Dermis lymphatic vessel endothelial cell (primary cell): Measurements from ENCODE around the gene PLA2G2C. TPM values are rescaled to one million over a fixed set of nuclear protein-coding genes. Genes with fewer than 3 reads are reported as not detected.

ENCODE experiments used
- total RNA-seq: library from RNA; depleted of rRNA; stranded (reverse); fragments of >200 nt; gene quantifications from 2 replicates; pipeline ENCODE4 v1.2.1, GENCODE V29; 2014

Gene PLA2G2C, protein sequence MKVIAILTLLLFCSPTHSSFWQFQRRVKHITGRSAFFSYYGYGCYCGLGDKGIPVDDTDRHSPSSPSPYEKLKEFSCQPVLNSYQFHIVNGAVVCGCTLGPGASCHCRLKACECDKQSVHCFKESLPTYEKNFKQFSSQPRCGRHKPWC
- not detected in 2 replicates for total RNA-seq

DNA sequence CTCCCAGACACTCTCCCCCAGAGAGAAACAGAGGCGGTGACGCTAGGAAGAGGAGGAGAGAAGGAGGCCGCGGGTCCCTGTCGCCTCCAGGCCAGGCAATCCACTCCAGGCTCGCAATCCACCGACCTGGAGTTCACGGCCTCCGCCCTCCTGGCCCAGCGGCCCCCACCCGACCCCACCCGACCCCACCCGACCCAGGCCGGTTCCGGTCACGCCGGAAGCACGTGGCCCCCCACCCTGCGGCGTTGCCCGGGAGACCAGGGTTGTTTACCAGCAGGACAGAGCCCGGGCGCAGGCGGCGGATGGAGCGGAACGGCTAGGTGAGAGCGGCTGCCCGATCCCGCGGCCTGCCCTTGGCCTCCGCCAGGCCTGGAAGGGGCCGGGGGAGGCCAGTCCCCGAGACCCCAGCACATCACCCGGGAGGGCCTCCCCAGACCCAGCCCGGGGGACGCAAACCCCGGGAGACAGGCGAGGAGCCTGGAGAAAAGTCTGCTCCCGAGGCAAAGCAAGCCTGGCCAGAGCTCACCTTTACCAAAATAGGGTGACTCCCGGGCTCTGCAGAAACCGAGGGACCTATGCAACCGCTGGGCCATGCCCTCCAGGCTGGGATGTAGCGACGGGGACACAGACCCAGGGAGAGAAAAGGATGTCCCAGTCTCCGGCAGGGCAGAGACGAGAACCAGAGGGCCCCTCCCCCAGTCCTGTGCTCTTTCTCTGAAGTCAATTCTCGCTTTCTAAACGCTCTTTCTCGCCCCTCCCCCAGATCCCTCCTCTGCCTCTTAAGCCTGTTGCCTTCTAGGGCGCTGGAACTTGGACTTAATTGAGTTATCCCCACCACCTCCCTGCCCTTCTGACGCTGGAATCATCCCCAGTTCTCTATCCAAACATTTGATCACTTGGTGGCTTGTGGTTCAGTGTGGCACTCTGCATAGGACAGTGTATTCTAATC lies at the start of gene PLA2G2C, which contains the start of gene UBXN10:
Gene PLA2G2C (minus strand): TSS at position 685 of the 949 bp plus-strand sequence. CDS start 9,155 bp downstream, outside the sequence.
Gene UBXN10 (plus strand): TSS at position 263 of the 949 bp plus-strand sequence. CDS start 4,466 bp downstream, outside the sequence.

DNA sequence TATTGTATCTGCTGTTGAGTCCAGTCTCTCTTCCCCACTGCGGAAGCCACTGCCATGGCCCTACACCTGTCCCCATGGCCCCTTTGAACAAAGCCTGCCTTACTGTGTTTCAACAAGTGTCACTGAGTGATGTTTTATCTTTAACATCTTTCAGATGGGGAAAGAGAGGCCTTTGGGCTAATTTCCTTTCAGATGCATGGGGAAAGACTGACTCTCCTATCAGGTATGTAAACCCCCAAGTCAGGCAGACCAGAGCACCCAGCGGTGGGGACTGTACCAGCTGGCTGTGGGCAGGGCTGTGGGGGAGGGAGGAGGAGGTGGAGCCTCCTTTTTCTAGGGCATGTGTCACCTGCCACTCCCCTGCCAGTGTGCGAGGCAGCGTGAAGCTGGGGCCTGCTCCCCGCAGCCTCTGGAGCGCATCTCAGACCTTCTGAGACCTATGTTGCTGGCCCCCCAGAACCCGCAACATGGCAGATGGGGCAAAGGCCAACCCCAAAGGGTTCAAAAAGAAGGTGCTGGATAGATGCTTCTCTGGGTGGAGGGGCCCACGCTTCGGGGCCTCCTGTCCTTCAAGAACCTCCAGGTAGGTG lies 47.3 kb downstream of the PLA2G2C start, which contains the start of gene PLA2G2F:
Gene PLA2G2F (plus strand): TSS at position 363 of the 590 bp plus-strand sequence. CDS start 105 bp downstream, at position 468.

DNA sequence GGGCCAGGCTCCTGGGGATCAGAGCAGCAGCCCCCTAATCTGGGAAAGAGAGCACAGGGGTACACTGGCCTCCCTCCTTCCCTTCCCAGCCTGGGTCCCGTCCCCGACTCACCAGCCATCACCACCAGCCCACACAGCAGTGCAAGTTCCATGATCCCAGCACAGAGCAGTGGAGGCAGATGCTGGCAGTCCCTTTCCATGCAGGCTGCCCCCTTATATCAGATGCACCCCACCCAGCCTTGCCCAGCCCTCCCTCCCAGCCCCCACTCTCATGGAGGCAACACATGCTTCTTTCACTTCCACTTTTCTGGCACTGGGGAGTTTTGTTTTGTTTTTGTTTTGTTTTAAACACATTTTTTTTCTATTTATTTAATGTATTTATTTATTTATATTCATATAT lies 67.0 kb downstream of the PLA2G2C start, which contains the start of gene PLA2G2D:
Gene PLA2G2D (minus strand): TSS at position 190 of the 400 bp plus-strand sequence. CDS start 38 bp downstream, at position 152.

Other genes starting within 250 kb of the PLA2G2C start
- gene PLA2G2A, start 206.9 kb downstream of the PLA2G2C start, total RNA-seq = not detected in 2 replicates
- gene PLA2G5, start 116.3 kb downstream of the PLA2G2C start, total RNA-seq = not detected in 2 replicates
- not detected in 2 replicates for gene PLA2G2D, start 67.0 kb downstream of the PLA2G2C start, total RNA-seq
- gene PLA2G2F, start 47.2 kb downstream of the PLA2G2C start, total RNA-seq = not detected in 2 replicates
- gene UBXN10, start 422 bp downstream of the PLA2G2C start, total RNA-seq = under 0.01 TPM in 1 of 2 replicates, not detected in the other
- gene VWA5B1, start 104.4 kb upstream of the PLA2G2C start, total RNA-seq = not detected in 2 replicates